Measurements from ENCODE around the gene CD300LF.
A peak's percentile ranks its signal among the peaks of the same experiment; 100 is the strongest.

Gene CD300LF

DNA sequence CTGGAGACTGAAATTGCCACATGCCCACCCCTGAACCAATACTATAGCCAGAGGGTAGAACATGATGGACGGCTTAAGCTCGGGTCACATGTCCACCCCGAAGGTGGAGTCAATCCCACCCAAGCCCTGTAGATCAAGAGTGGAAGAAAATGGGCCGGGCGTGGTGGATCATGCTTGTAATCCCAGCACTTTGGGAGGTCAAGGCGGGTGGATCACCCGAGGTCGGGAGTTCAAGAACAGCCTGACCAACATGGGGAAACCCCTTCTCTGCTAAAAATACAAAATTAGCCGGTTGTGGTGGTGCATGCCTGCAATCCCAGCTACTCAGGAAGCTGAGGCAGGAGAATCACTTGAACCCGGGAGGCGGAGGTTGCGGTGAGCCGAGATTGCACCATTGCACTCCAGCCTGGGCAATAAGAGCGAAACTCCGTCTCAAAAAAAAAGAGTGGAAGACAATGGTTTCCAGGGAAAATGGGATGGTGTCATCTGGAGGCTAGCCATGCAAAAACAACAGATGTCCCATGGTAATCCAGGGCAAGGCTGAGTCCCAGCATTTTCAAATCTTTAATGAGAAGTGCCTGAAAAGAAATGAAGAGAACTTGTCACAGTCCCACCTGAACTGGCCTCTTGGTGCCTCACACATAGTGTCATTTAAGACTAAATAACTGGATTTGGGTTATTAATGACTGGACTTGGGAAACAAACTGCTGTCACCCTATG lies 30.1 kb downstream of the CD300LF start:
- DNase-seq = peak; percentile 35

DNA sequence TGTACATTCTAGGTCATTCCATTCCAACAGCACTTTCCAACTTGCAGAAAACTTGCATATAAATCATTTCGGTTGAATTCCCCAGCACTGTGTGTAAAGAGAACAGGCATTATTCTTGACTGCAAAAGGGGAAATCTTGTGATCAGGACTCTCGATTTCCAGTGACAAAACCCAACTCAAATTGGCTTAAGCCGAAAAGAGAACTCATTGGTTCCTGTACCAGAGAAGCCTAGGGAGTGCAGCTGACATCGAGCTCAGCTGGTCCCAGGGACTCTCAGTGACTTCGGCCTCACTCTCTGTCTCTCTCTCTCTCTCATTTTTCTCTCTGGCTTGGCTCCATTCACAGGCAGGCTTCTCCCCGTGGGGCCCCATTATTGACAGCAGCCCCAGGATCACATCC lies 30.7 kb downstream of the CD300LF start:
- peak; percentile 42 for DNase-seq

- peak; percentile 44 for DNase-seq
These were observed 31.8 kb downstream of the CD300LF start for GRCh38 chr17:74680941-74681340.

DNA sequence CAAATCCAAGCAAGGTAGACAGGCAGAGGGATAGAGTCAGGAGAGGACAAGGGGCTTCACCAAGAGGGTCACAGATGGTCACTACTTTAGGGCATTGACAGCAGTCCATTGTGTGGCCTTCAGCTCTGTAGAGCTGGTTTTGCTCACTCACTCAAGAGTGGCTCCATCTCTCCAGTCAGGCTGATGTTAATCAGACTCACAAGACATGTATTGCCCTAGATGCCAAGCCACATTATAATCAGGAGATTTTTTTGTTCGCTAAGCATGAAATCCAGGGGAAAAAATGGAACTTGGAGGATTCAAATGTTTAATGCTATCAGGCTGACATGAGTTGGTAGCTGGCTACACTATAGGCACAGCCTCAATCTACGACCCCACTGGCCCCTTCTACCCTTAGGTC lies 32.5 kb downstream of the CD300LF start:
- DNase-seq = no peak

DNA sequence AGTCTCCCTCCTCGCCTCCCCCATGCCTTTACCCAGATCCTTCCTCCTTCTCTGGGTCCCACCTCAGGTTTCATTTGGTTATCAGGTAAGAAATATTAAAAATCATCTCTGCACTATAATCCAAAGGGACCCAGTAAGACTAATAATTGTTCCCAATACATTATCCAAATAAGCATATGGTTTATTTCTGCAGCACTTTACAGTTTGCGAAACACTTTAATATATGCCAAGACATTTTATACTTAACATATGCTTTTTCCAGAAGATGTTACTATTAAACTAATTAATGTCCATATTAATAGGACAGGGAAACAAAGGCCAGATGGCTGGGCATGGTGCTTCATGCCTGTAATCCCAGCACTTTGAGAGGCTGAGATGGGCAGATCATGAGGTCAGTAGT lies 33.3 kb downstream of the CD300LF start:
- no peak for DNase-seq

DNA sequence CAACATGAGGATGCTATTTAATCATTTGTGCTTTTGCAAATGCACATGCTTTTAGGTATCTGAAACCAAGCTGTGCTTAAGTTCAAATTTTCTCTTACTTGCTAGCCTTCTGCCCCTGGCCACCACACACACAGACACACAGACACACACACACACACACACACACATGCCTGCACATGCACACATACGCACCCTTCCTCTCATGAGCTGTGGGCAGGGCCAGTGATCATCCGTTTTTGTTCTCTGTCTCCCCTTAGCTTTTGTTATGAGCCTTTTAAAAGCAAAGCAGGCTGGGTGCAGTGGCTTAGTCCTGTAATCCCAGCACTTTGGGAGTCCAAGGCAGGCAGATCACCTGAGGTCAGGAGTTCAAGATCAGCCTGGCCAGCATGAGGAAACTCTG lies 34.2 kb downstream of the CD300LF start:
- no peak for DNase-seq

DNA sequence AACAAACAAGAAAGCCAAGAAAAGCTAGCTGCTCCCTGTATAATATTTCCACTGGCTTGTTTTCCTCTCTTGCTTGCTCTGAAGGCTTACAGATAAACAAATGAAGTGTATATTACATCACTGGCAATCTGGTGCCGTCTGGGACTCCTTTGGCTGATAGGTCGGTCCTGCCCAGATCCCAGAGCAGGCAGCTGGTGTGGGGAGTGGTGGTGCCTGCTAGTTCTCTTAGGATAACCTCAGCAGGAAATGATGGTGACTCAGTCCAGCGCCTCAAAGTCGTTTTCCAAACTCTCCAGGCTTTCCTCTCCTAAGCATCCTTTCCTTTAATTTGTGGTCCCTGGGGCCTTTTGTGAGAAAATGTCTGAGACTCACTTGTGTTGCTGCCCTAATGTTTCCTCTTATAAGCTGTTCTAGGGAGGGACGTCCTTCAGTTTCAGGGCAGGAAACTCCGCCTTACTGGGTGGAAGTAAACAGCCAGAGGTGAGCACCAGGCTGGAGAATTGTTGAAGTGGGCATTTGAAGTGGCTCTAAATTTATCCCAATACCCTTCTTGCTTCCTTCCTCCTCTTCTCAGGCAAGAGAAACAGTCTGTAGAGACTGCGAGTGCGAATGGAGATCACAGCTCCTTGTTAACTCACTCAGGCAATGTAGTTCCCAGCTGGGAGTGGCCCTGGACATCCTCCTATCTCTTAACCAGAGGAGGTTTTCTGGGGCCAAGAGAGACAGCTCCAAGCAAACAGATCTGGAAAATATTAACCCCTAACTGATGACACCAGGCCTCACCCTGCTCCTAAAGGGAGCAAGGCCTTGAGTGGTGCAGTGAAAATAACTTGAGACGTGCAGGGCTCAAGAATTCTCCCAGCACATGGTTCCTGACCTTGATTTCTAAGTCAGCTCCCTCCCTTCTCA lies 34.9 kb downstream of the CD300LF start:
- peak; percentile 93 for DNase-seq

DNA sequence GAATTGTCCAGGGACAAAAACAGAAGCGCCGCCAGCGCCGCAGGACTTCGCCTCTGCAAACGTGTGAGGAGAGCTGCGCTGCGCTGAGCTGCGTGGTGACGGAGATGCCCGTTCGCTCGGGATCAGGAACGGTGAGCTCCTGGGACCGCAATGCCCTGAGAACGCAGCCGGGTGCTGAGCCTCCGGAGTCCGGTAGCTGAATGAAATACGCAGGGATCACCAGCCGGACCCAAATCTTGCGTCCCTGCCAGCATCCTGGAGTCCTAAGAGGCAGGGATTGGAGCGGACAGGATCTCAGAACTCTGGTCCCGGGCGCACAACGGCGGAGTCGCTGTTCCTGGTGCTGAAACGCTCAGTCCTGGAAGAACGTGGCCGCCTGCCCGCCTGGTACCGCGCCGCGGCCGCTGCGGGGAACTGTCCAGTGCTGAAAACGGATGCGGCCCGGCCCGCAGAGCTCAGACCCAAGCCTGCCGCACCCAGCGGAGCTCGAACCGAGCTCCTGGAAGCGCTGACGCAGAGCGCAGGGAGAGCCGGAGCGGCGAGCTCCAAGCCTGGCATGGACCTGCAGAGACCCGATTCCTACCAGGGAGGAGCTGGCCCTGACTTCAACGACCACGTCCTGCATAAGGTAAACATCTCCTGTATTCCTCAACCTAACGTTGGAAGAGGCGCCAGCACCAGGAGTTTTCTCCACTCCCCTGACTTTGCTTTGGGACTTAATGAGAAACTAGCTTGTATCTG lies 41.5 kb downstream of the CD300LF start:
- DNase-seq = peak; percentile 98

GRCh38 chr17:74670329-74670728 lies 42.4 kb downstream of the CD300LF start:
- no peak for DNase-seq

- DNase-seq = no peak
These were observed 49.2 kb downstream of the CD300LF start for GRCh38 chr17:74663561-74663960.

DNA sequence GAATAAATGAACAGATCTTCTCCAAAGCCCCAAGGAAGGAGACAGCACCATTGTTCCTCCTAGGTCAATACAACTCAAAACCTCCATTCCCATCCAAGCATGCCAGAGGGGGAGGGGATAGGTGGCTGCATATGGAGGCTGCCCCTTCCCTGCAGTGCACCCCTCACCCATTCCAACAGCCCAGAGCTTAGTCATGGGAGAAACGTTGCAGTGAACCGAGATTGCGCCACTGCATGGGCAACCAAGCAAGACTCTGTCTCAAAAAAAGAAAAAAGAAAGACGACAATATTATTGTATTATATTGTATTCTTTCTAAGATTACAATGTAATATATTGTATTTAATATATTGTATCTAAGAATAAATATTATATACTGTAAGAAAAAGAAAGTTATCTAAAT lies 52.8 kb downstream of the CD300LF start:
- no peak for DNase-seq

GRCh38 chr17:74658620-74659019 lies 54.1 kb downstream of the CD300LF start:
- DNase-seq = no peak

GRCh38 chr17:74654742-74655141 lies 58.0 kb downstream of the CD300LF start:
- DNase-seq = peak; percentile 99

DNA sequence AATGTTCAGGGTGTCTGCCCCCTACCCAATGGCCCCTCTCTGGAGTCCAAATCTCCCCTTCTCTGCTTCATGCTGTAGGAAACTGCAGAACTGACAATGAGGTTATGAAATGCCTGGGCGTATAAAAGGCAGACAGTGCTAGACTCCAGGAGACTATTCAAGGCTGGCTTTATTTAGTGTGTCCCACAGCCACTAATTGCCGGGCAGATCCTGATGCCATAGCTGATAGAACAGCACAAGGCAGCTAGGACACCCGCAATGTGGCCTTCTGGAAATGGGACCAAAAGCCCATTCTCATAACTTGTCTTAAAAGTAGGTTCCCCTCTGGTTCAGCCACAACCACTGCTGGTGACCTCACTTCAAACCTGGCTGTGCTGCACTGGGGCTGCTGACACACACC lies 60.7 kb downstream of the CD300LF start:
- DNase-seq = no peak

DNA sequence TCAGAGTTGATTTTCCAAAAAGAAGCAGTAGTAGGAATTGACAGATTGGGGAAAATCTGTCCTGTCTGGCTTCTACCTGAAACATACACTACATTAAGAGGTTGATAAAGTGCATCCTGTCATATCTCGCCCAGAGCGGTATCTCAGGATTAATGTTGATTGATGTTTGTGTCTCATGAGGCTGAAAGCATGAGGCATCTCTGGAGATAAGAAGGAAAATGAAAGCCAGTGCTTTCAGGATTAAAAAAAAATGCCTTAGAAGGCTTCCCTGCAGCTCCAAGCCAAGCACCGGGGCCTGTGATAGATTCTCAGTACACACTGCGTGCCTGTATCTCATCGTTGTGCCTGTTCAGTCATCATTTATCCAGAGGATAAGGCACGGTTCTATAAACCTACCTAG lies 62.8 kb downstream of the CD300LF start:
- no peak for DNase-seq

- DNase-seq = peak; percentile 93
These were observed 64.7 kb downstream of the CD300LF start for GRCh38 chr17:74647871-74648672.

- no peak for DNase-seq
These were observed 66.5 kb downstream of the CD300LF start for GRCh38 chr17:74646231-74646630.

DNA sequence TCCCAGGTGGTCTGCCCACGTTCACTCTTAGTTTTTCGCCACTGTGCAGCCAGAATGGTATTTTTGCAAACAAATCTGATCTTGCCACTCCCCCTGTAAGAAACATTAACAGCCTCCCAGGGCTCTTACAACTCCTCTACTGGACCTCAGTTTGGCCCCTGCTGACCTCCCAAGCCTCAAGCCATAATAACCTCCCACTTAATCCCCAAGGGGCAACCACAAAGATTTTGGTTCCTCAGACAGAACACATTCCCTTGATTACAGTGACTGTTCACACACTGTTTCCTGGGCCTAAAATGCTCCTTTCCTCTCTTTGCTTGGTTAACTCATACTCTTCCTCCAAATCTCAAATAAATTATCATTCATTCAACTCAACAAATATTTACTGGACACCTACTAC lies 67.7 kb downstream of the CD300LF start:
- no peak for DNase-seq

GRCh38 chr17:74644419-74644818 lies 68.3 kb downstream of the CD300LF start:
- no peak for DNase-seq
